Stimulated activated naive CD4-positive, alpha-beta T cell (primary cell): ENCODE measurements around the gene SUCLG2.
A peak's percentile ranks its signal among the peaks of the same experiment; 100 is the strongest.

ENCODE experiments used
- DNase-seq, 6 experiments: peaks; one replicate each; lab custom pipeline; 2025; lab: John Stamatoyannopoulos, UW

SUCLG2 gene, protein sequence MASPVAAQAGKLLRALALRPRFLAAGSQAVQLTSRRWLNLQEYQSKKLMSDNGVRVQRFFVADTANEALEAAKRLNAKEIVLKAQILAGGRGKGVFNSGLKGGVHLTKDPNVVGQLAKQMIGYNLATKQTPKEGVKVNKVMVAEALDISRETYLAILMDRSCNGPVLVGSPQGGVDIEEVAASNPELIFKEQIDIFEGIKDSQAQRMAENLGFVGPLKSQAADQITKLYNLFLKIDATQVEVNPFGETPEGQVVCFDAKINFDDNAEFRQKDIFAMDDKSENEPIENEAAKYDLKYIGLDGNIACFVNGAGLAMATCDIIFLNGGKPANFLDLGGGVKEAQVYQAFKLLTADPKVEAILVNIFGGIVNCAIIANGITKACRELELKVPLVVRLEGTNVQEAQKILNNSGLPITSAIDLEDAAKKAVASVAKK

GRCh38 chr3:67654099-67654843 is at the start of gene SUCLG2:
TSS of gene SUCLG2 (minus strand) at chr3:67654612. CDS start at chr3:67654586, 26 bp downstream.
- peak; percentile 63 to 78 (median 71) for DNase-seq

- DNase-seq: no peak
Observed at GRCh38 chr3:67700596-67700995, 46.2 kb upstream of the SUCLG2 start.

GRCh38 chr3:67699882-67700281 is 45.5 kb upstream of the SUCLG2 start:
- DNase-seq: no peak

GRCh38 chr3:67692621-67693020 is 38.2 kb upstream of the SUCLG2 start:
- DNase-seq: no peak

DNA sequence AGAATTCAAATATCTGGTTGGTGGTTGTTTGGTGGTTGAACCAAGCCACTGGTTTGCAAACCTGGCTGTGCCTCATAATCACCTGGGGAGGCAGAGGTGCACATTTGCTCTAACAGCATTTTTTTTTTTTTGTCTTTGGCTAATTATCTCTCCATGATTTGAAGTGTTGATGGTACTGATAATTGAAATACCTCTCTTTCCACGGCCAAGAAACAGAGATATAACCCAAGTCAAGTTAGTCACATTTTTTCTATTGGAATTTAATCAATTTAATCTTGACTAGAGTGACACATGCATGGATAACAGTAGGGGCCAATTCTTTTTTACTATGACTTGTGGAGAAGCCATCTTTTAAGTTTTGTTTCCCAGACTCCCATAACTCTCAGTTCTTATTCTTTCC is 37.5 kb upstream of the SUCLG2 start:
- DNase-seq: no peak

DNA sequence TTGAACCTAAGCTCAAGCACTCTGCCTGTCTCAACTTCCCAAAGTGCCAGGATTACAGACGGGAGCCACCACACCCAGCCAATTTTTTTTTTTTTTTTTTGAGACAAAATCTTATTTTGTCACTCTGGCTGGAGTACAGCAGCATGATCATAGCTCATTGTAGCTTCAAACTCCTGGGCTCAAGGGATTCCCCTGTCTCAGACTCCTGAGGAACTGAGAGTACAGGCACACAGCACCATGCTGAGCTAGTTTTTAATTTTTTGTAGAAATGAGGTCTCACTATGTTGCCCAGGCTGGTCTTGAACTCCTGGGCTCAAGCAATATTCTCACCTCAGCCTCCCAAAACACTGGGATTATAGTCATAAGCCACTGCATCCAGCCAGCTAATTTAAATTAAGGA is 36.8 kb upstream of the SUCLG2 start:
- no peak for DNase-seq

DNA sequence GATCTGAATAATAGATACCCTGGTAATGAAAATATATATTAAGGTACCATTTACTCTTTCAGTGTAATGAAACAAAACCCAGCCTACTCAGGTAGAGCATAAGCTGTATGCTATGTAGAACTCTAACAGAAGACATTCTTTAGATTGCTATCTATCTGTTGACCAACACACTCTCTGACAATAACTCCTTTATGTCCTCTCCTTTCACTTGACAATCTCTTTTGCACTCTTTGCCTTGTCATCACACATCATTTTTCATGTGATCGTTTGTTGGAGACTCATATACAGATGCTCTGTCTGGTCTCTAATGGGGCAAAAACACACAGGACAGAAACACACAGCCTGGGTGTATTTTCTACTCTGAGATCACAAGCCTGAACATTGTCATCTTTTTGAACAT is 35.4 kb upstream of the SUCLG2 start:
- DNase-seq: no peak

DNA sequence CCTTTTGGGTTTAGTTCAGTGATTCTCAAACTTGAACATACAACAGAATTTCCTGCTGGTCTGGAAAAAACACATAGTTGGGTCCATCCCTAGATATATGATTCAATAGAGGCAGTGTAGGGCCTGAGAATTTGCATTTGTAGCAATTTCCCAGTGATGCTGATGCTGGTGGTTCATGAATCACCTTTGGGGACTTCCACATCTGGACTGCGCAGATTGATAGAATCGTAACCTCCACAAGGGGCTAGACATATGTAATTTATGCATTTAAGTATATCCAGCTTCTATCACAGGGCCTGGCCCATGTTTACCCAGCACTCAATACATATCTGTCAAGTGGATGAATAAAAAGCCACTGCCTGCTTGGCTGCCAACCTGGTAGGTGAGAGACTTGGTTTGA is 33.8 kb upstream of the SUCLG2 start:
- DNase-seq: no peak

GRCh38 chr3:67686069-67686468 is 31.7 kb upstream of the SUCLG2 start:
- DNase-seq: peak in 1 of 6 experiments; percentile 5

DNA sequence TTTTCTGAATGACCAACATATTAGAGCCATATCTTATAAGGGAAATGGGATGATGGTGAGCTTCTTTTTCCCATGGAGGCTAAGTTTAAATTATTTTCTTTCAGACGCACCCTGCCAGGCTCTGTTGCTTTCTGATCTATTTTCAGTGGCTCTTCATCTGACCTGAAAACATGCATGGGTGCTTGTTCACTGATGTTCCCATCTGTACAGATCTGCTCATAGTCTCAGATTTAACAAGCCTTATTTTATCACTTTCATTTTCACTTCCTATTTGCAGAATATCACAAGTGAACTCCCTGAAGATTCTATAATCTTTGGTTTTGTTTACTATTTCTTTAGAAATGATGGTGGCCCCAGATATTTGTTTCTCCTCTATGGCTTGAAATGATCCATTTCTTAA is 31.1 kb upstream of the SUCLG2 start:
- DNase-seq: peak in 3 of 6 experiments; percentile 7 to 20 (median 19)

DNA sequence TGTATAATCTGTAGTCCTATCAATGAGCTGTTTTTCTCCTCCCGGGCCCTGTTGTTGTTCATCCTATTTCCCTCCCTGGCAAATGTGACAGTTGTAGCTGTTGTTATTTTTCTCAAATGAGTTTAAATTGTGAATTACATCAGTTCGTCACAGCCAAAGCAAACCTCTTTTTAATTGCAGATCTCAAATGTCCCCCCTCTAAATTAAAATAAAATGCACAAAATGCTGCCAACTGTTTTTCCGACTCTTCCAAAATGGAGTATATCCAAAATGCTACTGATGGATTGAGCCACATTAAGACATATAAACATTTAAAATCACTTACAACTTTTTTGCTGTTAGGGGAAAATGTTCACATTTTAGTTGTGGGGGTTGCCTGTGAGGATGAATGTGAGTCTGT is 29.8 kb upstream of the SUCLG2 start:
- no peak for DNase-seq

GRCh38 chr3:67683522-67683921 is 29.1 kb upstream of the SUCLG2 start:
- DNase-seq: peak in 2 of 6 experiments; percentile 7 to 12

DNA sequence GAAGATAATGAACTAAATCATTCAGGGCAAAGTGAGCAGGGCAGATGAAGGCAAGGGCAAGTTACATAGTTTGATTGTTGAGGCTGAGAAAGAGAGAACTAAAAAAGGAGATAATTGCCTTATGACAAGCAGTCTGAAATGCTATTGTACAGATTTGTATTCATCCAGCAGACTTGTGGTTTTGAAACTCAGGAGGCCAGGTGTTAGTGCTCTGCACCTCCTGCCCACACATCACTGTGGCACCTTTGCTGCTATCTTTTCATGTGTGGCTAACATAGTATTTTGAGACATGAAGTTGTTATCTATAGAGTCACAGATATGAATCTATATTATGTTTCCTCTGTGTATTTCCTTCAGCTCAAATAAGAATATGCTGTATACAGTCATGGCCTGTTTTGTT is 24.3 kb upstream of the SUCLG2 start:
- peak in 3 of 6 experiments; percentile 17 to 26 (median 25) for DNase-seq

DNA sequence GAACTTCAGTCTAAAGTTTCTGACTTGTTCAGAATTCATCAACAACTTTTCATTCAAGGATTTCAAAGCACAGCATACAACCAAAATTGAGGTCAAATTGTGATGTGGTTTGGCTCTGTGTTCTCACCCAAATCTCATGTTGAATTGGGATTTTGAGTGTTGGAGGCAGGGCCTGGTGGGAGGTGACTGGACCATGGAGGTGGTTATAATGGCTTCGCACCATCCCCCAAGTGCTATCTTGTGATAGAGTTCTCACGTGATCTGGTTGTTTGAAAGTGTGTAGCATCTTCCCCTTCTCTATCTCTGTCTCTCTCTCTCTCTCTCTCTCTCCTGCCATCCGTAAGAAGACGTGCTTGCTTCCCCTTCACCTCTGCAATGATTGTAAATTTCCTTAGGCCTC is 19.6 kb upstream of the SUCLG2 start:
- DNase-seq: no peak

GRCh38 chr3:67662733-67663132 is 8.3 kb upstream of the SUCLG2 start:
- peak in 4 of 6 experiments; percentile 10 to 45 (median 38) for DNase-seq

- no peak for DNase-seq
Observed at GRCh38 chr3:67661089-67661488, 6.7 kb upstream of the SUCLG2 start.

- DNase-seq: no peak
Observed at GRCh38 chr3:67657192-67657591, 2.8 kb upstream of the SUCLG2 start.

DNA sequence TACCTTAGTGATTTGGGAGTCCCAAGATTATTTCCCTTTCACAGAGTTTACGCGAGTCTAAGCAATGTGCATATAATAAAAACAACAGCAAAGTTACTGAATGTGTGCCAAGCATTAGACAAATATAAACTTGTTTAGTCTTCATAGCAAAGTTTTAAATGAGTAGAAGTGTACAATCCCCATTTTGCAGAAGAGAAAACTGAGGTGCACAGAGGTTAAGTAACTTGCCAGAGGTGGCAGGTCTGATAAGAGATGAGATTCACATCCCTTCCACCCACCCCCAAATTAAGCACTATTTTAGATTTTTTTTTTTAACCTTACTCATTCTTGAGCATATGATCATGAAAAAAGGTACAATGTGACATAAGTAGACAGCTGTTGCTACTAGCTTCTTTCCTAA is 2.2 kb upstream of the SUCLG2 start:
- DNase-seq: no peak

DNA sequence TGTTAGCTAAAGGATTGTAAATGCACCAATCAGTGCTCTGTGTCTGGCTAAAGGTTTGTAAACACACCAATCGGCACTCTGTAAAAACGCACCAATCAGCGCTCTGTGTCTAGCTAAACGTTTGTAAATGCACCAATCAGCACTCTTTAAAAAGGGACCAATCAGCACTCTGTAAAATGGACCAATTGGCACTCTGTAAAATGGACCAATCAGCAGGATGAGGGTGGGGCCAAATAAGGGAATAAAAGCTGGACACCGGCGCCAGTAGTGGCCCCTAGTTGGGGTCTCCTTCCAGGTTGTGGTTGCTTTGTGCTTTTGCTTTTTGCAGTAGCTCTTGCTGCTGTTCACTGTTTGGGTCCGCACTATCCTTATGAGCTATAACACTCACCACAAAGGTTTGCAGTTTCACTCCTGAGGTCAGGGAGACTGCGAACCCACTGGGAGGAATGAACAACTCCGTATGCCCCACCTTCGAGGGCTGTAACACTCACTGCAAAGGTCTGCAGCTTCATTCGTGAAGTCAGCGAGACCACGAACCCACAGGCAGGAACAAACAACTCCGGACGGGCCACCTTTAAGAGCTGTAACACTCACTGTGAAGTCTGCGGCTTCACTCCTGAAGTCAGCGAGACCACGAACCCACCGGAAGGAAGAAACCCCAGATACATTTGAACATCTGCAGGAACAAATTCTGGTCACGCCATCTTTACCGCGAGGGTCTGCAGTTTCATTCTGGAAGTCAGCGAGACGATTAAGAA is 1.1 kb upstream of the SUCLG2 start:
- DNase-seq: peak; percentile 40 to 76 (median 59)

DNA sequence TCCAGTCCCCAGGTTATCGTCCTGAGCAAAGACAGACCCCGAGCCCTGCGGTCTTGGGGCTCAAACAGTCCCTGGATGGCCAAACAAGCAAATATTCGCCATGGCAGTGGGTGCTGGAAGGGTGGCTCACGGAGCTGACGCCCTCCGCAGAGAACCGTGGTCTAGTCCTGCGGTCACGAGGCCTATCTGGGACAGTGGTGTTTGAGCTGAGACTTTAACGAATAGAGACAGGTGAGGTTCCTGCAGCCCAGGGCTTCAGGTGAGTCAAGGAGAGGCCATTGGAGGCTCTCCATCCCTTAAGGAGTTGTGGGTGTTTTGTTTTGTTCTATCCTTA is 399 bp upstream of the SUCLG2 start:
- peak in 3 of 6 experiments; percentile 11 to 67 (median 45) for DNase-seq

- DNase-seq: no peak
Observed at GRCh38 chr3:67653425-67654098, 850 bp downstream of the SUCLG2 start.

DNA sequence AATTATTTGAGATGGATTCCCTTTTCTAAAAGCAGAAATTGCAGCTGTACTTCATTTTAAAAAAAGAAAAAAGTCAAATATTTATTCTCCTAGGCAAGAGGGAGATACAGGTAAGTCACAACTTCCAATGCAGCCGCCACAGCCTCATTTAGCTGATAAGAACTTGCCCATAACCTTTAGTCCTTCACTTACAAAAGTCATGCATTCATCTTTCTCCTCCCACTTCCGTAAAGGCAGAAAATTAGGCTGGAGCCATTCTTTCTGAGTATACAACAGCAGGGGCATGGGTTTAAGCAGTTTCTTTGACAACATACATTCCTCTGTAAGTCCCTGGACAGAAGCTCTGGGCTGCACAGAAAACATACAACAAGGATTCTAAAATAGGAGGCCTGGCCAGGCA is 4.3 kb downstream of the SUCLG2 start:
- no peak for DNase-seq
